ENCODE results near the gene CD27.

DNA sequence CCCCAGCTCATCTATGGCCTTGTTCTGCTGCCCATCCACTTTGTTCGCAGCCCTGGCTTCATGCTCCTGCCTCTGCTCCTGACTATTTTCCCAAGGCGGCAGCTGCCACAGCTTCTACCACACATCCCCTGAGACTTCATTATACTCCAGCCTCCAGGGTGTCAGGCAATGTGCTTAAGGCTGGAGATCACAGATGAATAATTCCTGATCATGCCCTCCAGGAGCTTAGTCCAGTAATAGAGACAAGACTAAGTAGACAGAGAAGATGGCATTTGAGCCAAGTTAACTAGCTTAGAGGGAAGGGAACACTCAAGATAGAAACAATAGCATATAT lies 14.2 kb downstream of the CD27 start:
- TF ChIP-seq, protein P1, sequence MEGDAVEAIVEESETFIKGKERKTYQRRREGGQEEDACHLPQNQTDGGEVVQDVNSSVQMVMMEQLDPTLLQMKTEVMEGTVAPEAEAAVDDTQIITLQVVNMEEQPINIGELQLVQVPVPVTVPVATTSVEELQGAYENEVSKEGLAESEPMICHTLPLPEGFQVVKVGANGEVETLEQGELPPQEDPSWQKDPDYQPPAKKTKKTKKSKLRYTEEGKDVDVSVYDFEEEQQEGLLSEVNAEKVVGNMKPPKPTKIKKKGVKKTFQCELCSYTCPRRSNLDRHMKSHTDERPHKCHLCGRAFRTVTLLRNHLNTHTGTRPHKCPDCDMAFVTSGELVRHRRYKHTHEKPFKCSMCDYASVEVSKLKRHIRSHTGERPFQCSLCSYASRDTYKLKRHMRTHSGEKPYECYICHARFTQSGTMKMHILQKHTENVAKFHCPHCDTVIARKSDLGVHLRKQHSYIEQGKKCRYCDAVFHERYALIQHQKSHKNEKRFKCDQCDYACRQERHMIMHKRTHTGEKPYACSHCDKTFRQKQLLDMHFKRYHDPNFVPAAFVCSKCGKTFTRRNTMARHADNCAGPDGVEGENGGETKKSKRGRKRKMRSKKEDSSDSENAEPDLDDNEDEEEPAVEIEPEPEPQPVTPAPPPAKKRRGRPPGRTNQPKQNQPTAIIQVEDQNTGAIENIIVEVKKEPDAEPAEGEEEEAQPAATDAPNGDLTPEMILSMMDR (IDR thresholded peaks at IDR 0.05 in 8 of 11, conservative IDR thresholded peaks at IDR 0.05 in 3 of 11) = no peak
- TF ChIP-seq POLR2AphosphoS5 (IDR thresholded peaks at IDR 0.05) = peak in 1 of 3 donors; percentile 31
- no peak for TF ChIP-seq POLR2A (IDR thresholded peaks at IDR 0.05)

All from spleen (tissue), 7 donors.